GM21381 (cell line): Measurements from ENCODE around the gene COL7A1.
"Not testable (repeated sequence)": the region's sequence is repeated elsewhere in the genome, so short reads cannot be mapped to it uniquely, and the experiment has no call there.

Experiments
- ATAC-seq: cut with Tn5 transposase; IDR thresholded peaks from one replicate; pipeline ENCODE4 v1.9.1; 2021; ENCODE audit warnings: mild to moderate bottlenecking, moderate library complexity; ENCODE audit not compliant: unreplicated experiment

COL7A1 gene

DNA sequence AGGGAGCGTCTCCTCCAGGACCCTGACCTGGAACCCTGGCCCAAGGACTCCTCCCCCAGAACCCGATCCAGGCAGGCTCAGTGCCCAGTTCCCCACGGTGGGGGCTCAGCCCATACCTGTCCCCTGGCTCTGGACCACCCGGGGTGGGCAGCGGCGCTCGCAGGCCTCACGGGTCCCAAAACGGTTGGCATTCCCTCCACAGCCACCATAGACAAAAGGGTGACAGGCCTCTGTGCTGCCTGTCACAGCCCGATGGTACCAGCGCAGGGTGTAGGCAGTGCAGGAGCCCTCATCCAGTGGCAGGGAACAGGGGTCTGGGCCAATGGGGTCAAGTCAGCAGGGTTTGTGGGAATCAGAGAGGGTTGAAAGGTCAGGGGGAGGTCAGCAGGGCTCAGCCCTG is 30.5 kb downstream of the COL7A1 start:
- no peak for ATAC-seq

DNA sequence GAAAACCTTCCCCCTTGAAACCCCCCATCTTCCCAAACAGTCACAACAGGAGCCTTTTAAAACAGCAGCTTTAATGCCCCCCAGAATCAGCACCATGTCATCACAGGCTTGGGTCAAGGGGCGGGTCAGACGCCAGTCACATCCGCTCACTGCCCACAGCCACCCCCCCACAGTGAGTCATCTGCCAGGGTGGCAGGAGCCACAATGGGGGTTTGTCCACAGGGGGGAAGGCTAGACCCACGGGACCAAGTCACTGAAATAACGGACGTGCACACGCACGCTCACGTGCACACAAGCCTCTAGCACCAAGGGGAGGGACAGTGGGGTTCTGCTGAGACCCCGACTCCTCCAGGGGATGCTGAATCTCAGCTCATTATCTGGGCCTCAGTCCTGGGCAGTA is 31.1 kb downstream of the COL7A1 start:
- no peak for ATAC-seq

DNA sequence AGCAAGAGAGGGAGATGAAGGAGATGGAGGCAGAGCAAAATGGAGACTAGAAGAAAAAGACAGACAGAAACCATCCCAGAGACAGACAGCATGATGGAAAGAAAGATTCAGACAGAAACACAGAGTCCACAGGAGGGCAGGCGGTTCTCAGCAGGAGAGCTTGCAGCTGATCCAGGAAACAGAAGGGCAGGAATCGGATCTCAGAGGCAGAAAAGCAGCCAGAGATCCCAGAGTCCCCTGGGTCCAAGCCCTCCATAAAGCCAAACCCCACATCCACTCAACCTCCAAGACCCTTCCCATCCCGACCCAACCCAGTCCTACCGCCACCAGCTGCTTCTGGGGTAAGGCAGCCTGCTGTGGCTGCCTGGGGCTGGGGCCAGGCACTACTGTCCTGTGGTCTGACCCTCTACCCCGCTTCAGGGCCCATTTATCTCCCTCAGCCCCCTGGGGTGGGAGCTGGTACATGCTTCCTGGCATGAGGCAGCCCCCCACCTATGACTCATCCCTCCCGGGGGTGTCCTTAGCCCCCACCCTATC is 31.7 kb downstream of the COL7A1 start, which contains the start of gene UCN2:
UCN2 (minus strand) TSS at position 400 of the 537 bp plus-strand sequence. CDS start 657 bp downstream, outside the sequence.
- no peak for ATAC-seq

DNA sequence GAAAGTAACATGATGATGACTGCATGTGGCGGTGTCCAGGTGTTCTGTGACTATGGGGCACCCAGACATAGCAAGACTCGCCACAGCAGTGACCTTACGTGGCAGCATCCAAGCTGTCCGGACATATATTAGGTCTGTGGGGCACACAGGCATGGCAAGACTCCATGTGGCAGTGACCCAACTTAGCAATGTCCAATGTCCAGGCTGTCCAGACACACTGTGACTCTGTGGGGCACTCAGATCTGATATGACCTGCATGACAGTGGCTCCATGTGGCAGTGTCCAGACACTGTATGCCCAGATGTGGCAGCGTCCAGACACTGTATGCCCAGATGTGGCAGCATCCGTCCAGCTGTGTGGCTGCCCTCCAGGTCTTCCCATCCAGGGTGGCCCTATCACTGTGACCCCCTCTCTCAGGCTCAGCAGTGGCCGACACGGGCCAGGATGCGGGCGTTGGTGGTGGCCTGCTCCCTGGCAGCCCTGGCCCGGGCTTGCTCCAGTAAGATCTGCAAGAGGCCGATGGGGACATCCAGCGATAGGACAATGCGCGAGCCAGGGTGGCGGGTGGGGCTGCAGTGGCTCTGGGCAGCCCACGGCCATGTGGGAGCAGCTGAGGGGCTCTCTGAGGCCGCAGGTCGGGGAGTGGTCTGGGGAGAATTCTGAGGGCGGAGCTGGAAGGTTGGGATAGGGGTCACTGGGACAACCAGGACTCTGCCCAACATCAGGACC is 32.6 kb downstream of the COL7A1 start:
- ATAC-seq = no peak

GRCh38 chr3:48561045-48561736 is 33.9 kb downstream of the COL7A1 start:
- ATAC-seq = no peak

- no peak for ATAC-seq
Measured at GRCh38 chr3:48560648-48561018, 34.5 kb downstream of the COL7A1 start.

- no peak for ATAC-seq
Measured at GRCh38 chr3:48558493-48559134, 36.5 kb downstream of the COL7A1 start.

DNA sequence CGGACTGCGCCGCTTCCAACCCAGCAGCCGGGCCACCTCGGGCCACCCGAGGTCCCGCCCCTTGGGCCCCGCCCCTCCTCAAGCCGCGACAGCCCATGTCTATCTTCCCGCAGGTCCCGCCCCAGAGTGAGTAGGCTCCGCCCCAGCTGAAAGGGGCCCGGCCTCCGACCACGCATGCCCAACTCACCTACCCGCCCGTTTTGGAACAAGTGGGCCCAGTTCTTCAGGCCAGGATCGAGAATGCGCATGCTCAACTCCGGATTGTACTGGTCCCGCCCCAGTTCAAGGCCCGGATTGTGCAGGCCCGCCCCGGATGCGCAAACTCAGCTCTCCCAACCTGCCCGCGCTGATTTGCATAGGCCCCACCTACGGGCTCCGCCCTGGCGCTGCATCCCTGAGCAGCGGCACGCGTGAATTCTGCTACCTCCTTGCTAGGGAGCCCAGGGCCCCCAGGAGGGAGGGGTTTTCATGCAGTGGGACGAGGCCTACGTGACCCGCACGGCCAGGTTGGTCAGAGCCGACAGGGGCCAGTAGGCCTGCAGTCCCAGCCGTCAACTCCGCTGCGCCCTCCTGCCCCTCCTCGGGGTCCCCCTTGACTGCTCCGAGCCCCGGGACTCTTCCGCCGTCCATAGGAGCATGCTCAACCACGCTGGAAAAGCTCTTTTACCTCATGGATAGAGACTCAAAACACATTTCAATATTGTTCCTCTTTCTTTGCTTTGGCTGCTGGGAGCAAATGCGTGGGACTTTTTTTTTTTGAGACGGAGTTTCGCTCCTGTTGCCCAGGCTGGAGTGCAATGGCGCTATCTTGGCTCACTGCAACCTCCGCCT is 38.1 kb downstream of the COL7A1 start, which contains the start of gene PFKFB4:
PFKFB4 (minus strand) TSS at position 8 of the 831 bp plus-strand sequence. CDS start 26 bp downstream, outside the sequence.
- ATAC-seq = peak; percentile 85

DNA sequence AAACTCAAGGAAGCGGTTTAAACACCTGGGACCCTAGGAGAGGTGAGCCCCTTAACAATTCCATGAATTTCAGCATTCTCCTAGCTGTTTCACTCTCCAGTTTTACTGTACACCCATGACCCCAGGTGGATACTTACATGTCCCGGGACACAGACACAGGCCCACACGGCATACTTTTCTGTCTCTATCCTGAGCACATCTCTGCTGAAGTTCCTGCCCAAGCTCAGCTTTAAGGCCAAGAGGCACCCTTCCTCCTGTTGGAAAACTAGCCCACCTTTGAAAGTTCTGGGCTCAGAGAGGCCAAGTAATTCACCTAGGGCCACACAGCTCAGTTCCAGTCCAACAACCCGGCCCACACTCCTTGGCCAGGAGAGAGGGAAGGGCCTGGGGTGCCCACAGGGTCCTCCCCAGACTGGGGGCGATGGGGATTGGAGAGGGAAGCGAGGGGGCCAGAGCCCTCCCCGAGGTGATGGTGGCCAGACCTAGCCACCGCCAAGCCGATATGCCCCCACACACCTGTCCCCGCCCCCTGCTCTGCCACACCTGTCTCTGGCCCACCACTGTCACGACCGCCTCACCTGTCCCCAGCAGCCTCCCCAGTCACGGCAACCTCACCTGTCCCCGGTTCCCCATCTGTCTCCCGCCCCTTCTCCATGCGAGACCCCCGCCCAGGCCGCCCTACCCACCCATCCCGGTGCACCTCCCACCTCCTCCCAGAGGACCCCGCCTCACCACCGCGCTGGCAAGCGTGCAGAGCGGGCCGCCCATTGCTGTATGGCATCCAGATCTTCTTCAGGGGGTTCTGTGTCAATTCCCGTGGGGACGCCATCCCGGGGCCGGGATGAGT is 39.0 kb downstream of the COL7A1 start:
- ATAC-seq = no peak

GRCh38 chr3:48555231-48555948 is 39.7 kb downstream of the COL7A1 start:
- no peak for ATAC-seq

- ATAC-seq = no peak
Measured at GRCh38 chr3:48553886-48554845, 41.0 kb downstream of the COL7A1 start.

DNA sequence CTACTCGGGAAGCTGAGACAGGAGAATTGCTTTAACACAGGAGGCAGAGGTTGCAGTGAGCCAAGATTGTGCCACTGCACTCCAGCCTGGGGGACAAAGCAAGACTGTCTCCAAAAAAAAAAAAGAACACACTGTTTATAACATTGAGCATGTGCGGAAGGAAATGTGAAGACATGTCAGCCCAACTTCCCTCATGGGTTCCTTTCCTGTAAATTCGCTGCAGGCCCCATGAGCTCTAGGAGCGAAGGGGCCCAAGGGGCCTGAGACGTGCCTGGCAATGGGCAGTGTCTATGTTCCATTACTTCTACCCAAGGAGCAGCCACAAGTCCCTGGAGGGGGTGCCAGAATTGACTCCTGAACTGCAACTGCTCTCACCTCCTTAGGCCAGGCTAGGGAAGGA is 41.8 kb downstream of the COL7A1 start:
- ATAC-seq = no peak

DNA sequence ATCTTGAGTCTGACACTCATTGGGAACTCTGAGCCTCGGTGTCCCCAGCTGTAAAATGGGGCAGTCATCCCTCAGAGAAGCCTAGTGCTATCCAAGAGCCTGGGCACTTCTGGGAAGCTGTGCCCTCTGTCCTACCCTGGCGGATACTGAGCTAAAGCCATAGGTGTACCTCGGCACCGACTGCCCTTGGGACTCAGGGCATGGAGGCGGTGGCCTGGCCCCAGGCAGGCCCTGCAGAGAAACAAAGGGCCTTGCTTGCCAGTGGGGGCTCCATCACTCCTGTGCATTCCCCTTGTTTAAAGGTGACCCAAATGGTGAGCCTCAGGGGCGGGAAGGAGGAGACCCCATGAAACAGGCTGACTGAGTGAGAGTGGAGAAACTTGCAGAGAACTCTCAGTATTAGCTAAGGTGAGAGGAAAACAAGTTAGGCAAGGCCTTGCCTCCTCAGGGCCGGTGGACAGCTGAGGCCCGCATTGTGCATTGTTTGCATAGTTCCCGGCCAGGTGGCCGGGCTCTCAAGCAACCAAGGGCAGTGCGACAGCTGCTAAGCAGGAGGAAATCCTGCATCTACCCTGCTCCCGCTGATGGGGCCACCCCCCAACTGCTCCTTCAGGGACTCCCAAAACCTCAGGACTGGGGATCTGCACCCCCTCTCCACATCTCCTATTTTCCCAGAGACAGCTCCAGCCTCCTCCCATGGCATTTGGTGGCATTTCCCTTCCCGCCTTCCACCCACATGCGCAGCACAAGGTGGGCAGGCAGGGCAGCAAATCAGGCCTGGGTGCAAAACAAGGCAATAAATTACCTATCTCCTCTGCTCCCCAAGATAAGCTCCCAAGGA is 42.8 kb downstream of the COL7A1 start:
- ATAC-seq = no peak

DNA sequence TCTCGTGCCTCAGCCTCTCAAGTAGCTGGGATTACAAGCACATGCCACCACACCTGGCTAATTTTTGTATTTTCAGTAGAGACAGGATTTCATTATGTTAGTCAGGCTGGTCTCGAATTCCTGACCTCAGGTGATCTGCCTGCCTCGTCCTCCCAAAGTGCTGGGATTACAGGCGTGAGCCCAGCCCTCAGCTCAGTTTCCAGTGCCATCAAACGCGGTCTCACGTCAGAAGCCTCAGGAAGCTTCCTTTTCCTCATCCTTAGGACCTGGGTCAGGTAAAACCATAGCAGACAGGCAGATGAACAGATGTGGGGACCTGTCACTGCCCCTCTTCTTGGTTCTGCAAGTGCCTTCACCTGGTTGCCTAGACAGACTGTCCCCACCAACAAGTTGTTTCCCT is 43.5 kb downstream of the COL7A1 start:
- not testable (repeated sequence) for ATAC-seq

DNA sequence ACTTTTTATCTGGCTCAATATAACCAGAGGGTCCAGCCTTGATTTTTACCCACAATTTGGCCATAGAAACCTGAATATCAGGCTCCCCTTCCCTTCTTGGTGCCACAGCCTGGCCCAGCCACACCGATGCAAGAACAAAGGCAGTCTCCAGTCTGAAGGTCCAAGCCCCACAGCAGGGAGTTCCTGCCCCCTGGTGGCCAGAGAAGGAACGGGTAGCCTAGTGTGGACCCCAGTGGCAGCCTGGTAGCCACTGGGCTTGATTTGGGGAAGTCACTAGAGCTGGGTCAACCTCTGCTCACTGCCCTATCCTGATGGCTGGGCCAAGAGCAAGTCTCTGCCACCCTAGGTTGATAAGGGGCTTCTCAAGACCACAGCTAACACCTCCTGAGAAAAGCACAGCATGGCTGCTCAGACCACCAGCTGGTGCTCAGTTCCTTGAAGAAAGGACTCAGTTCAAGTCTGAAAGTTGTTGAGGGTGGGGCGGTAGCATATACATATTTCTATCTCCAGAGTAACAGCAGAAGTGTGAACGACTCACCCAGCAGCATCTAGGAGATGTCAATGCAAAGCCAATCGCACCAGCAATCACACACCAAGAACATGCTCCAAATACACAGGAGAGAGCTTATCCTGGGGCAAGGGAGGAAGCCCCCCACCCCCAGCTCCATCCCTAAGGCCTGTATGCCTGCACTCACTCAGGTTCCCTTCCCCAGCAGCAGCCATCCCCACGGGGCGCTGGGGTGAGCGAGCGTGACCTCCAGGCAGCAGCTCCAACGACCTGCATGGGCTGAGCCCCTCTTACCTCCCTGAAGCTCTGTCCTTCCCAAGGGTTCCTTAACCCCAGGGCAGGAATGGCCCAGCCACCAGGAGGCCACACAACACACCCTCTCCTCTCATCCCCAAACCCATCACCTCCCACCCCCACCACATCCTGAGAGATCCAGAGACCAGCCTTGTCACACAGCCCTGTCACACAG is 46.1 kb downstream of the COL7A1 start:
- no peak for ATAC-seq

DNA sequence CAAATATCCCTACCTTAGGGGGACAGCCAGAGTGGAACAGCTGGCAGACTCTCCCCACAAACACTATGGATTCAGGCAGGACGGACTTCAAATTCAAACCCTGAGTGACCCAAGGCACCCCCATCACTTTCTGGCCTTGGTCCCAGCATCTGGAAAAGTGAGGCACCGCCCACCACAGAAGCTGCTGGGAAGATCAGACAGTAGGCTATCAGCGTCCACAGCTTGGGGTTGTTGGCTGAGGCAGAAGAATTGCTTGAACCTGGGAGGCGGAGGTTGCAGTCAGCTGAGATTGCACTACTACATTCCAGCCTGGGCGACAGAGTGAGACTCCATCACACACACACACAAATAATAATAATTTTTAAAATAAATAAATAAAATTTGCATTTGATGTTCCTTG is 47.0 kb downstream of the COL7A1 start:
- ATAC-seq = no peak
